Measurements from ENCODE around the gene GNAQ. TPM values are rescaled to one million over a fixed set of nuclear protein-coding genes. Genes with fewer than 3 reads are reported as not detected.

Gene GNAQ
- total RNA-seq, 1 experiment from 2014 or later = 28.7 TPM

DNA sequence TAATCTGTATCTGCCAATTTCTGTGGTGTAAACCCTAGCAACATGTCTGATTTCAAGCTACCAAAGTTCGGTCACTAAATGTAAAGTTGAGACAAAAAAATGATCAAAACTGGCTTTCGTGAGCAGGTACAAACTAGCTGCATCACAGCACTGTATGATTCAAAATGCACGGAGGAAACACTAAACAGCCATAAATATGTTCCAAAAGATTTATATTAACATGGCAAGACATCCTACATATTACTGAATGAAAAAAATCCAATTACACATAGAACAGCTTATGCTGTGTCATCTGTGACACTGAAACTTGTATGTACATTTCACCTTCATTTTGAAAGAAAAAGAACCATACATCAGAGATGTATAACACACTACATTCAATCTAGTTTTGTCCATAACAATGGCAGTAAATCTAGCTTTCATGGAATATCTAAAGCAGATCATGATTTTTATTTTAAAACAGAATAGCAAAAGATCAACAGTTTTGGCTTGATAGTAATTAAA lies 14.4 kb downstream of the GNAQ start:
- Histone ChIP-seq H3K9ac (ENCODE audit: low read length) (no peak overlapping the region), H3K27ac (ENCODE audit: low read depth, low read length) (no peak overlapping the region), H4K20me1 (ENCODE audit: insufficient read depth) (no peaks in the 10 kb centered on the region), H3K4me2 (ENCODE audit: low read length) (no peak overlapping the region), H3K79me2 (ENCODE audit: insufficient read depth, low read length) (peaks cover 34% of the 10 kb centered on the region), H3K36me3 (ENCODE audit: control insufficient read depth in 1 of 2, insufficient read depth in 2 of 2, low read length in 2 of 2) (no peaks in the 10 kb centered on the region), H3K9me3 (ENCODE audit: control insufficient read depth in 1 of 2, insufficient read depth in 1 of 2, low read depth in 1 of 2, low read length in 2 of 2) (no peaks in the 10 kb centered on the region), H2AFZ (ENCODE audit: low read depth, low read length, poor library complexity, severe bottlenecking) (no peak overlapping the region), H3K4me3 (replicated peaks in 1 of 2; ENCODE audit: low read depth in 1 of 2, low read length in 2 of 2) (no peak overlapping the region), H3K4me1 (ENCODE audit: control insufficient read depth in 1 of 2, insufficient read depth in 2 of 2, low read length in 2 of 2) (no peaks in the 10 kb centered on the region), H3K9me2 (ENCODE audit: insufficient read depth) (no peaks in the 10 kb centered on the region), H3K27me3 (ENCODE audit: insufficient read depth, low read length) (no peaks in the 10 kb centered on the region)
- BruUV-seq (replicated peaks) = no TSS peak
- intact Hi-C loops (cut with micrococcal nuclease) = no loop called here
- ChIA-PET RAD21 (ENCODE audit: low non-redundant PET in 1 of 2, low total read pairs in 2 of 2, uncharacterized antibody in 2 of 2, unreplicated experiment in 2 of 2) (no interaction called here), POLR2A (no interaction called here), CTCF (interaction anchor here (1.2 kb wide), 1 partner anchor 18 kb away, joined by 5 read pairs; no protein-coding TSS in a partner anchor)
- ATAC-seq (no peak), DNase-seq (ENCODE audit: low read depth, low spot score) (no peak)
- TF ChIP-seq ZNF274 (IDR thresholded peaks at IDR 0.05; ENCODE audit: low read depth, low read length) = no peak
- TF ChIP-seq SIN3A (IDR thresholded peaks at IDR 0.05; ENCODE audit: low read depth) = no peak
- TF ChIP-seq, protein P1, sequence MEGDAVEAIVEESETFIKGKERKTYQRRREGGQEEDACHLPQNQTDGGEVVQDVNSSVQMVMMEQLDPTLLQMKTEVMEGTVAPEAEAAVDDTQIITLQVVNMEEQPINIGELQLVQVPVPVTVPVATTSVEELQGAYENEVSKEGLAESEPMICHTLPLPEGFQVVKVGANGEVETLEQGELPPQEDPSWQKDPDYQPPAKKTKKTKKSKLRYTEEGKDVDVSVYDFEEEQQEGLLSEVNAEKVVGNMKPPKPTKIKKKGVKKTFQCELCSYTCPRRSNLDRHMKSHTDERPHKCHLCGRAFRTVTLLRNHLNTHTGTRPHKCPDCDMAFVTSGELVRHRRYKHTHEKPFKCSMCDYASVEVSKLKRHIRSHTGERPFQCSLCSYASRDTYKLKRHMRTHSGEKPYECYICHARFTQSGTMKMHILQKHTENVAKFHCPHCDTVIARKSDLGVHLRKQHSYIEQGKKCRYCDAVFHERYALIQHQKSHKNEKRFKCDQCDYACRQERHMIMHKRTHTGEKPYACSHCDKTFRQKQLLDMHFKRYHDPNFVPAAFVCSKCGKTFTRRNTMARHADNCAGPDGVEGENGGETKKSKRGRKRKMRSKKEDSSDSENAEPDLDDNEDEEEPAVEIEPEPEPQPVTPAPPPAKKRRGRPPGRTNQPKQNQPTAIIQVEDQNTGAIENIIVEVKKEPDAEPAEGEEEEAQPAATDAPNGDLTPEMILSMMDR (IDR thresholded peaks at IDR 0.05 in 2 of 3, conservative IDR thresholded peaks at IDR 0.05 in 1 of 3; ENCODE audit: borderline replicate concordance in 1 of 3, insufficient read depth in 1 of 3, low read depth in 2 of 3, low read length in 2 of 3) = no peak

DNA sequence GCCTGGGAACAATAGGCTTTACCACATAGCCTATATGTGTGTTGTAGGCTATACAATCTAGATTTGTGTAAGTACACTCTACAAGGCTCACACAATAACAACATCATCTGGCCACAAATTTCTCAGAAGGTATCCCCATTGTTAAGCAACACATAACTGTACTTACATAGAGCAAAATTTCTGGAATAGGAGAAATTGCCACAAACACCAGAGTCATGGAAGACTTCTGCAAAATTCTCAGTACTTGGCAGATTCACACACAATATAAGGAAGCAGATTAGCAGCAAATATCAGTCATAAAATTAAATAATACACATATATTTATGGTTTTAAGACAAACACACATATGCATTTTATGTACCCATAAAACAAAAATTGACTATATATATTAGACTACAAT lies 16.4 kb downstream of the GNAQ start:
- ChIA-PET POLR2A (no interaction called here), RAD21 (ENCODE audit: low non-redundant PET in 1 of 2, low total read pairs in 2 of 2, uncharacterized antibody in 2 of 2, unreplicated experiment in 2 of 2) (no interaction called here), CTCF (no interaction called here)
- H3K27ac ChIP-seq (ENCODE audit: low read depth, low read length) = no peak overlapping the region
- no peak for DNase-seq (ENCODE audit: low read depth, low spot score)
- H3K4me1 ChIP-seq (ENCODE audit: control insufficient read depth in 1 of 2, insufficient read depth in 2 of 2, low read length in 2 of 2) = no peaks in the 10 kb centered on the region
- H3K9me2 ChIP-seq (ENCODE audit: insufficient read depth) = no peaks in the 10 kb centered on the region
- no peaks in the 10 kb centered on the region for H3K27me3 ChIP-seq (ENCODE audit: insufficient read depth, low read length)
- H3K36me3 ChIP-seq (ENCODE audit: control insufficient read depth in 1 of 2, insufficient read depth in 2 of 2, low read length in 2 of 2) = no peaks in the 10 kb centered on the region
- ATAC-seq = no peak
- H3K9me3 ChIP-seq (ENCODE audit: control insufficient read depth in 1 of 2, insufficient read depth in 1 of 2, low read depth in 1 of 2, low read length in 2 of 2) = no peaks in the 10 kb centered on the region
- H3K9ac ChIP-seq (ENCODE audit: low read length) = no peak overlapping the region
- H3K4me3 ChIP-seq (replicated peaks in 1 of 2; ENCODE audit: low read depth in 1 of 2, low read length in 2 of 2) = no peak overlapping the region
- H3K4me2 ChIP-seq (ENCODE audit: low read length) = no peak overlapping the region
- BruUV-seq (replicated peaks) = no TSS peak
- intact Hi-C loops (cut with micrococcal nuclease) = no loop called here
- H3K79me2 ChIP-seq (ENCODE audit: insufficient read depth, low read length) = peaks cover 26% of the 10 kb centered on the region
- H4K20me1 ChIP-seq (ENCODE audit: insufficient read depth) = no peaks in the 10 kb centered on the region
- H2AFZ ChIP-seq (ENCODE audit: low read depth, low read length, poor library complexity, severe bottlenecking) = no peak overlapping the region
- no peak for TF ChIP-seq ZFX (IDR thresholded peaks at IDR 0.05)
- TF ChIP-seq POLR2AphosphoS5 (IDR thresholded peaks at IDR 0.05; ENCODE audit: low read depth, low read length) = no peak
- no peak for TF ChIP-seq CEBPB (IDR thresholded peaks at IDR 0.05; ENCODE audit: low read depth)
- no peak for TF ChIP-seq EZH2 (IDR thresholded peaks at IDR 0.05)
- TF ChIP-seq ELF1 (IDR thresholded peaks at IDR 0.05; ENCODE audit: borderline replicate concordance, low read depth) = no peak
- no peak for TF ChIP-seq TCF7L2 (IDR thresholded peaks at IDR 0.05; ENCODE audit: borderline replicate concordance, extremely low read depth, insufficient read depth, insufficient read length)
- no peak for TF ChIP-seq EZH2phosphoT487 (IDR thresholded peaks at IDR 0.05; ENCODE audit: borderline replicate concordance)
- TF ChIP-seq, protein P1 (IDR thresholded peaks at IDR 0.05 in 2 of 3, conservative IDR thresholded peaks at IDR 0.05 in 1 of 3; ENCODE audit: borderline replicate concordance in 1 of 3, insufficient read depth in 1 of 3, low read depth in 2 of 3, low read length in 2 of 3) = no peak
- no peak for TF ChIP-seq SIN3A (IDR thresholded peaks at IDR 0.05; ENCODE audit: low read depth)
- TF ChIP-seq ZNF274 (IDR thresholded peaks at IDR 0.05; ENCODE audit: low read depth, low read length) = no peak
- TF ChIP-seq JUND (IDR thresholded peaks at IDR 0.05) = no peak
- TF ChIP-seq, protein P2, sequence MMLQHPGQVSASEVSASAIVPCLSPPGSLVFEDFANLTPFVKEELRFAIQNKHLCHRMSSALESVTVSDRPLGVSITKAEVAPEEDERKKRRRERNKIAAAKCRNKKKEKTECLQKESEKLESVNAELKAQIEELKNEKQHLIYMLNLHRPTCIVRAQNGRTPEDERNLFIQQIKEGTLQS (IDR thresholded peaks at IDR 0.05) = no peak
- TF ChIP-seq POLR2A (IDR thresholded peaks at IDR 0.05; ENCODE audit: borderline replicate concordance, extremely low read depth, insufficient read depth, insufficient read length) = no peak
- no peak for TF ChIP-seq YY1 (IDR thresholded peaks at IDR 0.05; ENCODE audit: extremely low read depth, insufficient replicate concordance, low read depth, low read length)
